ENCODE measurements around the gene WDR93. TPM values are rescaled to one million over a fixed set of nuclear protein-coding genes. Genes with fewer than 3 reads are reported as not detected.

WDR93 gene
- under 1 TPM in 1 of 2 experiments, not detected in 1; 0.11 TPM for total RNA-seq

DNA sequence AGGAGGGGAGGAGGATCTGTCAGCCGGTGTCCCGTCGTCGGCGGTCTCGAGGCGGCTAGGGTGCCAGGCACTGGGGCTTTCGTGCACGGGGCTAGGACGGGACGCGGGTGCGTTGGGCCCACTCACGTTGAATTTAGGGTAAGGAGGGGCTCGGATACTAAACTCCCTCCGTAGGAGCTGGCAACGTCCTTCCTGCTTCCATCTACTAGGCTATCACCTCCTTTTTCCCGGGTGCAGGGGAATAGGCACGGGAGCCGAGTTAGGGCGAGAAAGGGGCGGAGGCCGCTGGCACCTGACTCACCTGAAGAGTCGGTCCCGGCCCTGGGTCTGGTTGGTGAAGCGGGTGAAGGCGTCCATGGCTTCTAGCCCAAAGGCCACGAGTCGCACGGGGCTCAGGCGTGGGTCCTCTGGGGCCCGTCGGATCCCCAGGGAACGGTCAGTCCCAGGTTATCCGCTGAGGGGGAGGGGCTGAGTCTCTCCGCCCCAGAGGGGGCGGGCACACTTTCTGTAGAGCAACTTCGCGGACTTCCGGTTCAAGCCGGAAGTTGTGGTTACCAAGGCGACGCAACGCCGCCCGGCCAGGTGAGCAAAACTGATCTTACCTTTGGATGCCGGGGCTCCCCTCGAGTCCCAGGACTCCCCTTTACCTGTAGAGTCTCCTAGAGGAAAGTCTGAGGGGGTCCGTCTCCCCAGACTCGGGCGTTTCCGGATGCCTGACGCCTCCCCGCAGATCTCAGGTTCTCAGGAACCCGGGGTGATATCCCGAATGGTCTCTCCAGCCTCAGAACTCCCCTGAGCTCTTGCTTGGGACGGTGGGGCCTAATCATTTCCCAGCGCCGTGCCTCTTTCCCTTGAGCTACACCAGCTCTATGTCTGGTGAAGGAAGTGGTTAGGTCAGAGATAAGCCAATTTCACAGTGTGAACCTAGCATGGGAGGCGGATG, at the start of gene WDR93, which contains the start of gene PEX11A:
TSS of gene WDR93 (plus strand) at position 536 of the 943 bp plus-strand sequence. CDS start 10,936 bp downstream, outside the sequence.
TSS of gene PEX11A (minus strand) at position 479 of the 943 bp plus-strand sequence. CDS start at position 357, 122 bp downstream.
- POLR2A ChIA-PET, result no interaction called here
- CTCF ChIA-PET, result no interaction called here

DNA sequence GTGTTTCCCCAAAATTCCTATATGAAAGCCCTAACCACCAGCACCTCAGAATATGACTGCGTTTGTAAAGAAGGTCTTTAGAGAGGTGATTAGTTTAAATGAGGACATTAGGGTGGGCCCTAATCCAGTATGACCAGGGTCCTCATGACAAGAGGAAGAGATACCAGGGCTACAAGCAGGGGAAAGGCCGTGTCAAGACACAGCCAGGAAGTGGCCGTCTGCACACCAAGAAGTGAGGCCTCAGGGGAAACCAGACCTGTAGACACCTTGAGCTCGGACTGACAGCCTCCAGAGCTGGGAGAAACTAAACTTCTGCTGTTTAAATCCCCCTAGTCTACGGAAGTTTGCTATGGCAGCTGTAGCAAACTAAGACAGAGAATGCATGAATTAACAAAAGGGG, 49.6 kb upstream of the WDR93 start:
- ChIA-PET POLR2A (interaction anchor here (0.6 kb wide), 1 partner anchor 390 kb away, joined by 4 read pairs; no protein-coding TSS in a partner anchor), CTCF (no interaction called here)

DNA sequence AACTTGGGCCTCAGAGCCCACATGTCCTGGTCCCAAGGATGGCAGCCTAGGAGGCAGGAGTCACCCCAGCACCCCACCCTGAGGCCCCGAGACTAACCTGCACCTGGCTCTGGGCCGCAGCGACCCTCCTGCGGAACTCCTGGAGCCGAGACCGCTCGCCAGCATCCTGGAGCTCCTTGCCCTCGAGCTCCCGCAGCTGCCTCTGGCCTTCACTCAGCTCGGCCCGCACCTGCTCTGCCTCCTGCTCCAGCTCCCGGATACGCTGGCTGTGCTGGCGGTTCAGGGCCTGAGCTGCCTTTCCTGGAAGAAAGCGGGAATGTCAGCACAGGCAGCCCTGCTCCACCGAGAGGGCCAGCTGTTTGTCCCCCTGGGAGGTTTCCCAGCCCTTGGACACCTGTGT, 48.5 kb upstream of the WDR93 start:
- POLR2A ChIA-PET, result no interaction called here

DNA sequence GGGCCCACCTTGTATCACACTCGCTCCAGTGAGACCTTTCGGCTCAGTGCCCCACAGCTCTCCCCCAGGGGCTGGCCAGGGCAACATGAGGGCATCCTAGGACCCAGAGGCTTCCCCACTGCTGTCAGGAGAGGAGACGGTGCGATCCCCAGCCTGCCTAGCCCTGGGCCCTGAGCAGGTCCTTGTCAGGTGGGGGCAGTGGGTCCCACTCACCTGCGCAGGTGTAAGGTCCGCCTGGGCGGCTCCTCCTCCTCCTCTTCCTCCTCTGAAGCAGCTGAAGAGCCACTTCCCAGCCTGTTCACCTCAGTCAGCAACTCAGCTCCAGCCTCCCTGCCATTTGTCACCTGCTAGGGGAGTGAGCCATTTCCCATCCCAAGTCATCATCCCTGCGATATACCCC, 44.9 kb upstream of the WDR93 start:
- POLR2A ChIA-PET, result no interaction called here
- CTCF ChIA-PET, result interaction anchor here (1.2 kb wide), 1 partner anchor 75 kb away, joined by 3 read pairs; no protein-coding TSS in a partner anchor

More for the DNA sequence above, 48.5 kb upstream of the WDR93 start:
- CTCF ChIA-PET, result no interaction called here

DNA sequence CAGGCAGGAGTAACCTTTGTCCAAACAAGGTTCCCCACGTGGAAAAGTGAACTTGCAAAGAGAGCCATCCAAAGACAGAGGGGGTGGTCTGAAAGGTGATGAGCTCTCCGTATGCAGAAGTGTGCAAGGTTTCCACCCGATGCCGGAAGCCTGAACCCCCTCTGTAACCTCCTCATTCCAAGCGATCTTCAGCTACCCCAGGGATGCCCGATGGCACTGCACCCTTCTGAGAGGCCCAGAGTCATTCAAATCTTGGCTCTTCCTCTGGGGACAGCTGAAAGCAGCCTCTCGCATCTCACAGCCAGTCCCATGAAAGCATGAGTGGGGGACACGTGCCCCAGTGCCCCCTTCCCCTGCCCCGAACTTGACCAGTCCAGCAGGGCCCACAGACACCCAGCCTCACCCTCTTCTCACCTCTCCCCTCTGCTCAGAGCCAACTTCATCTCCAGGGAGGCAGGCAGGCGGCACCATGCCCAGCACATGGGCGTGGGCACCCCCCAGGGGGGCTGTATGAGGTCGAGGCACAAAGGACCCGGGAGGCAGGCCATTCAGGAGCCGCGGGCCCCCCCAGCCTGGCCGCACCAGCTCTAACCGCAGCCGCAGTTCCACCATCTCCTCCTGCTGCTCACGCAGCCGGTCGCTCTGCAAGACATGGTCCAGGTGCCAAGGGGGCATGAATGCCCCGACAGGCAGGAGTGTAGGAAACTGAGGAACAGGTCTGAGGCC, 44.0 kb upstream of the WDR93 start:
- ChIA-PET CTCF (interaction anchor here (1.1 to 1.7 kb wide), 5 partner anchors 9 to 83 kb away, joined by 3 to 4 read pairs (median 3); partner anchors contain the start of genes KIF7 and PLIN1), POLR2A (no interaction called here)

DNA sequence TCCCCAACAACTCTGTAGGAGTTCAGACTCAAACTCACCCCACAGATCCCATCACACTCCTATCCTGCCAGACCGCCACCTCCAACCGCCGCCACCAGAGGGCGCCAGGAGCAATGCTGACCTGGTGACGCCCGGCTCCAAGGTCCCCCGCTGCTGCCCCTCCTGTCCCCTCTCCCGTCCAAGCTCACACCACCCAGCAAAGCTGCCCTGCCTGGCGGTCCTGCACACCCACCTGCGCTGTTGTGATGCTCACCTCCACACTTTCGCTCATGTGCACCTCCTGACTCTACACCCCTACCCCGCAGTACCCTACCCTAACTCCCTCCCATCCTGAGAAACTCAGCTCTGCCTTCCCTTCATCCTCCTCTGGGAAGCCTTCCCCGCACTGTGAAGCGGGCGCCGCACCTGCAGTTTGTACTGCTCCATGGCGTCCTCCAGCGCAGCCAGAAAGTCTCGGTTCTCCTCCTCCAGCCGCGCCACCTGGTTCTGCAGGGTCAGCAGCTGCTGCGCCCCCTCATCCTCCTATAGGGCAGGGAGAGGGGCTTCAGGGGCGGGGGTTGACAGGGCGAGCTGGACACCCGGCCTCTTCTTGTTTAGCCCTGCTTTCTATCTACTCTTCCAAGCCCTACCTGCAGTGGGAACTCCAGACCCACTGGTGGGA, 43.3 kb upstream of the WDR93 start:
- ChIA-PET POLR2A (no interaction called here), CTCF (interaction anchor here (0.9 to 1.7 kb wide), 7 partner anchors 8 to 152 kb away, joined by 3 to 4 read pairs (median 3); partner anchors contain the start of genes KIF7 and PLIN1)

DNA sequence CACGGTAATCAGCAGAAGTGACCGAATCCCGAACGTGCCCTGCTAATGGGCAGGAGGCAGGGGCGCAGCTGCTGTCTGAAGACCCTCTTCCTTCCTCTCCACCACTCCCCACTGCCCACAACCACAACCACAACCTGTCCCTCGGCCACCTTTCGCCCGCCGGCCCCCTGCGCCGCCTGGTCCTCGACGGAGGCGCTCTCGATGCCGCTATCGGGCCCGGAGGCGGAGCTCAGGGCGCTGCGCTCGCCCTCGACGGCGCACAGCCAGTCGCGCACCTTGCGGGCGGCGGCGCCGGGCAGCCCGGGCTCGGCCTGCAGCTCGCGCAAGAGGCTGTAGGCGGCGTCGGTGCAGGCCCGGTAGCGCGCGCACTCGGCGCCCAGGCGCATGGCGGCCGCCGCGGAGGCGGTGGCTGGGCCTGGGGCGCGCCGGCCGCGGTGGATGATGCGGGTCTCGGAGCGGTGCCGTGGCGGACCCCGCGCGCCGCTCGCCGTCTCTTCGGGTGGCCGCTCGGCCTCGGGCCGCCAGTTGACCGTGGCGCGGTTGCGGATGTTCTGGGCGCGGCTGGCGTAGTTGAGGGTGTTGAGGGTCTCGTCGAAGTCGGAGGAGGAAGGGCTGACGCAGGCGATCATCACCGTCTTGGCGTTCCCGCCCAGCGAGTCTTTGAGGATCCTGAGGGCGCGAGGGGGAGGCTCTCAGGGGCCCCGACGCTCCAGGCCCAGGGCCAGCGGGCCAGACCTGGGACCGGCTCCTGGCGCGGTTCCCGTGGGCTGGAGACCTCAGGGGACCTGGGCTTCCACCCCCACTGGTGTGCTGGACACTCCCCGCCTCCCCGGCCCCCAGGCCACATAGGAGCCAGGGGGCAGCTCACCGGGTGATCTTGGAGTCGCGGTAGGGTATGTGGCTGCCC, 42.3 kb upstream of the WDR93 start:
- ChIA-PET CTCF (interaction anchor here (0.9 to 1.7 kb wide), 5 partner anchors 10 to 153 kb away, joined by 3 to 4 read pairs (median 3); partner anchors contain the start of gene PLIN1), POLR2A (no interaction called here)

DNA sequence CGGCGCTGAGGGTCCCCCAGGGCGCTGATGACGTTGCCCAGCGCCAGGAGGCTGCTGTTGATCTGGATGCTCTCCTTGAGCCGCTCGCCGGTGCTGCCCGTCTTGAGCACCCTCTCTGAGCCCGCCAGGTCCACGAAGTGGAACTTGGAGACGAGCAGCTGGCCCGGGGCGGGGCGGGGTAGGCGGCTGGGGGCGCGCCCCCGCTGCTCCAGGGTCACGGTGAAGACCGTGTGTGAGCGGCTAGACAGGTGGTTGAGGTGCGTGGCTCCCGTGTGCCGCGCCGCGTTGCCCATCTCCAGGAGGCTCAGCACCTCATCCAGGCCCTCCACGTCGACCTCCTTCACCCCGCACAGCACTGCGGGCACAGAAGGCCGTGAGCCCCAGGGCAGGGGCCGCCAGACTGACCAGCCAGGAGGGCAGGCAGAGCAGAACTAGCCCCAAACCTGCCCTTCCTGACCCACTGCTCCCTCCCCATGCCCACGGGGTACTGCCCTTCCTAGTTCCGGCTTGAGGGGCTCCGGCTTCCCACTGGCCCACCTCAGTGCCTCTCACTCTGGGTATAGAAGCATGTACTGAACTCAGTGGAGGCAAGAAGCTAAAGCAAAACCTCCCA, 41.5 kb upstream of the WDR93 start:
- ChIA-PET CTCF (interaction anchor here (1.1 kb wide), 1 partner anchor 117 kb away, joined by 3 read pairs; no protein-coding TSS in a partner anchor), POLR2A (no interaction called here)

DNA sequence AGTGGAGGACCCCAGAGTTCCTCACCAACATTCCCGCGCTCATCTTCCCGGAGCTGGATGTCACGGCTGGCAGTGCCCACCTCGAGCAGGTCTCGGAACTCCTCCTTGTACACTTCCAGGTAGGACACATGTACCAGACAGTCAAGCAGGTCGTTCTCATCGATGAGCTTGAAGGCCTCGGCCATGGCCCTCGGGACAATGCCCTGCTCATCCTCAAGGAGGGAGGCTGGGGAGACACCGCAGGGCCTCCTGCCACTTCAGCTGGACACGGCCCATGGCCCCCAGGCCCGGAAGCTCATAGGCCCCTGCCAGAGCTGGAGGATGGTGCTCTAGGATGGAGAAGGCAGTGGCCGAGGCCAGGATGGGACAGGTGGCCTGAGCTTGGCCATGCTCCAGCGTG, 40.9 kb upstream of the WDR93 start:
- POLR2A ChIA-PET, result no interaction called here
- CTCF ChIA-PET, result interaction anchor here (1.1 kb wide), 1 partner anchor 116 kb away, joined by 3 read pairs; no protein-coding TSS in a partner anchor

DNA sequence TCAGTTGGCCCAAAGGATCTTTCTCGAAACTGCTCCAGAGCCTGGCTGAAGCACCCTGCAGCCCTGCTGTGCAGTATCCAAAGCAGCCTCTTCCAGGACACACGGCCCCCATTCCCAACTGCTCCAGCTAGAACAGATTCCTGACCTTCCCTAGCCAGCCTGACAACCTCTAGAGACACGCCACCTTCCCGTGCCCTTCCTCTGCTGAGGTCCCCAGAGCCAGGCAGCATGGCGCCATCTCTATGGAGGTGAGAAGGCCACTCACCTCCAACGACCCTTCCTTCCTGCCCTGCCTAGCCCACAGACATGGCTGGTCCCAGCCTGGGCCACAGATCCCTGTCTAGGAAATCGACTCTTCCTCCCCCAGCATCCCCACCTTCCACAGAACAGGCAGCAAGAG, 38.5 kb upstream of the WDR93 start:
- POLR2A ChIA-PET, result no interaction called here
- CTCF ChIA-PET, result no interaction called here

DNA sequence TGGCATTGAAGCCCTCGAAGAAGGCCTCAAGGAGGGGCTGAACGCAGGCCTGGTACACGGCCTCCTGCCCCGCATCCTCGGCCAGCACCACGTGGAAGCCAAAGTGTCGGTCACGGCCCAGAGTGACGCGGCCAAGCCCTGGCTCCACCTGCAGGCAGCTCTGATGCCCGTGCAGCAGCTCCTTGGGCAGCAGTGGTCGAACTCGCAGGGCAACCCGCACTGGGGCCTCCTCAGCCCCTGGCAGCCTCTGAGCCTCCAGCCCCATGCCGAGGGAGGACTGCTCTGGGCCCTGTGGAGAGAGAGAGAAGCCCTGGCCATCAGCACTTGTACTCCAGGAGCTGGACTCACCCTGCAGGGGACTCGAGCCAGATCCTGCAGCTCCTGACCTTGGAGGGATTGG, 37.9 kb upstream of the WDR93 start:
- ChIA-PET CTCF (no interaction called here), POLR2A (interaction anchor here (0.6 kb wide), 1 partner anchor 365 kb away, joined by 6 read pairs; no protein-coding TSS in a partner anchor)

DNA sequence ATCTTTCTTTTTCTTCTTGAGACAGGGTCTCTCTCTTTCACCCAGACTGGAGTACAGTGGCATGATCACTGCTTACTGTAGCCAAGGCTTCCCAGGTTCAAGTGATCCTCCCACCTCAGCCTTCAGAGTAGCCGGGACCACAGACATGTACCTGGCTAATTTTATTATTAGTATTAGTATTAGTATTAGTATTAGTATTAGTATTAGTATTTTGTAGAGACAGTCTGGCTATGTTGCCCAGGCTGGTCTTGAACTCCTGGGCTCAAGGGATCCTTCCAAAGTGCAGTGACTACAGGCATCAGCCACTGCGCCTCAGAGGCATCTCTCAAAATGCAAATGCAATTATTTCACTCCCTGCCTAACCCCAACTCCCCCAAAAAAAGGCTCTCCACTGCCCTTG, 37.0 kb upstream of the WDR93 start:
- CTCF ChIA-PET, result no interaction called here
- POLR2A ChIA-PET, result no interaction called here

DNA sequence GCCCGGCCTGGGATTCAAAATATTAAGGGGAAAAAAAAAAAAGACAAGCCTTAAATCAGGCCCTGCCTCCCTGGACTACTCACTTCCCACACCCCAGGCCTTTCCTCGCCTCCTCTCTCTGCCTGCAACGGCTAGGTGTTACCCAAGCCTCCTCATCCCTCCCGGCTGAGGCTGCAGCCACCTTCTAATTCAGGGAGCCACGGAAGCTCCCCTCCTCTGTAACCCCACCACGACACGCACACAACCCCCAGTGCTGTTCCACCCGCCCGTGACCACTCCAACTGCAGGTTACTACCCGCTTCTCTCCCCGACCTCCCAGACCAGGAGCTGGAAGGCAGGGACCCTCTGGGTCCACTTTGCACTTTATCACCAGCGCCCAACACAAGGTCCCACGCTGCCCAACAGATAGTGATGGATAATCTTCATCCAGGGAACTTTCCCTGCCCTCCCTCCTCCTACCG, 36.3 kb upstream of the WDR93 start:
- ChIA-PET POLR2A (no interaction called here), CTCF (no interaction called here)

DNA sequence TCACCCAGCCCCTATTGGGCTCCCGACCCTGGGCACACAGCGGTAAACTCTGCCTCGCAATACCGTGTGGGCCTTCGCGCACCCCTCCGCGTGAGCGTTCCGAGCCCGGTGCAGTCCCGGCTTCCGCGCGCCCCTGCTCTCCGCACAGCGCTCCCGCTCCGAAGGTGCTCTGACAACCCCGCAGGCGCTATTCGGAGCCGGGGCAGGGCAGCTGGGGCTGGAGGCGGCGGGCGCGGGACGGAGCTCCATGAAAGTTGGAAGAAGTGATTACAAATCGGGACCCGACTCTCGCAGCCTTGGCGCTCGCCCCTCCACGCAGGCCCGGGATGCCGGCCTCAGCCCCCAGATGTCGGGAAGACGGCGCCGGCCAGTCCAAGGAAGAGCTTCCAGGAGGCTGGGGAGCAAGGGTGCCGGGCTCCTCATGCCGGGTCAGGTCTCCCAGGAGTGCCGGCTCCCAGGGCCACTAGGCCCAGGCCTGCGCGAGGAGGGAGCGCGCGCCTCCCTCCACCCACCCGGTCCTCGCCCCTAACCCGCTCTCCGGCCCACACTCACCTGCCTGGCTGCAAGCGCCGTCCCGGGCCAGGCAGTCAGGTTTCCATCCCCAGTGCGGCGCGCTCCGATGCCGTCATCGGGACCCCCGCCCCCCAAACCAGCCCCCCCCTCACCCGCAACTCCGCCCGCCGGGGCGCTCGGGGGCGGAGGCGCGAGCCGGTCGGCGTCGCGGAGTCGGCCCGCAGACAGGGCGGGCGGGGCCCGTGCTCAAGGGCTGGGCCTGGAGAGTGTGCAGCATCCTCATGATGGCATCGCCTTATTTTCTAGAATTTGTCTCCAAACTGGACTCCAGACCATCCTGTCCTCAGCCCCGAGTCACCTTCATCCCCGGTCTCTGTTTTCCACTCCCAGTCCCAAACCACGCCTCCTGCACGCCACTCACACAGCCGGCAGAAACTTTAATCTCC, 35.5 kb upstream of the WDR93 start, which contains the start of gene KIF7:
TSS of gene KIF7 (minus strand) at position 621 of the 959 bp plus-strand sequence. CDS start 2,537 bp downstream, outside the sequence.
- CTCF ChIA-PET, result interaction anchor here (0.6 kb wide), 1 partner anchor 9 kb away, joined by 3 read pairs; no protein-coding TSS in a partner anchor
- POLR2A ChIA-PET, result no interaction called here

DNA sequence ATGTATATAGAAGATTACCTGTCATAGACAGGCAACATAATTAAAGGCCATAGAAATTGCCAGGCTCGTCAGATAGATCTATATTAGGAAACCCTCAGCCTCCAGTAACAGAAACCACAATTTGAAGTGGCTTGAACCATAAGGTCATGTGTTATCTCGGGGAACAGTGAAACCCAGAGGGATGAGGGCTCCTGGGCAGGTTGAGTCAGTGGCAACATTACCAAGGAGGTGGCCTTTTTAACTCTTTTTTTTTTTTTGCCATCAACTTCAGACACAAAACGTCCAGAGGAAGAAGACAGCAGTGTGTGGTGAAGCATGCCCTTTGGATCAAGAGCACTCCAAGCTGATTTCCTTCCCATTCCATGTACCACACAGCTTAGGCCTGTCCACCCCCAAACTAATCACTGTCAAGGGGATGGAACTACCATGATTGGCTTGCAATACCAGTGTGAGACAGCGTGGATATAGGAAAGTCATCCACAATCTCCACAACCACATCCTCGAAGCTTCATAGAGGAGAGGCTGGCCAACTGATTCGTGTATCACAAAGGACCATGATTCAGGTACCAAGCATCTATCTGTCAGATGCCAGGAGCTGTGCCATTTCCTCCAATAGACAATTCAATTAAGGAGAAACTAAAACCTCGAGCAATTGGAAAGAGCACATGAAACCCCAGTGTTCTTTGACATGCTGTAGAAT, 34.3 kb upstream of the WDR93 start:
- ChIA-PET CTCF (no interaction called here), POLR2A (no interaction called here)

DNA sequence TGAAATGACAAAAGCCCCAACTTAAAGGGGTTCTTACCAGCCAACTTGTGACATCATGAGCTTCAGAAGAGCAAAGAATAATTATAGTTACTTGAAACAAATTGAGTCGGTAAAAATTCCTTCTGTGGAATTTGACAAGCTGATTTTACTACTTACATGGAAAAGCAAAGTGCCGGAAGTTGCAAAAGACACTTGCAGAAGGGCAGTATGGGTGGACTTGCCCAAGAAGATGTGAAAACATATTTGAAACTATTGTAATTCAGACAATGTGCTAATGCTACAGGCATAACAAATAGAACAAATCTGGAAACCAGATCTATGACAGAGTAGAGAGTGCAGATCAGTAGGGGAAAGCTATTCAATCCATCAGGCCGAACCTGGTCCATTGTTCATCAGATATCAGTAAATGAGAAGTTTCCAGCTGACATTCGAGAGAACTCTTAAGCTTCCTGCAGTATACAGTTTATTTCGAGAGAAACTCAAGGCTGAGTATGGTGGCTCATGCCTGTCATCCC, 32.9 kb upstream of the WDR93 start:
- ChIA-PET CTCF (no interaction called here), POLR2A (no interaction called here)
